ENCODE measurements around the gene ANKDD1B.

DNA sequence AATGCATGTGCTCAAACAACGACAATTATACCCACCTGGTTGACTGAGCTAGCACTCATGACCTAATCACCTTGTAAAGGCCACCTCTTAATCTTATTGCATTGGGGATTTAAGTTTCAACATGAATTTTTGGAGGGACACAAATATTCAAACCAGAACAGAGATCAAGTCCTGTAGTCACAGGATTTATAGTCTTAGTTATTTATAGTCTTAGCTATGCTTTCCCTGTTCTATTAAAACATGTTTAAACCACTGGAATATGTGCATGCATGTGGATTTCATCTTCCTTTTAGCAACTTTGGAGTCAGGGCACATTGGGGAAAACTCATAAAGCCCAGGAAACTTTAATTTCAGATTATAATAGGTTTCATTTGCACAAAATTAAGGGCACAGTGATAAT lies 26.7 kb downstream of the ANKDD1B start:
- TF ChIP-seq EZH2phosphoT487 (IDR thresholded peaks at IDR 0.05; ENCODE audit: low read length) (no peak), EZH2 (optimal IDR thresholded peaks at IDR 0.05; ENCODE audit: low read depth, low read length) (no peak)
- TF ChIP-seq, protein P1, sequence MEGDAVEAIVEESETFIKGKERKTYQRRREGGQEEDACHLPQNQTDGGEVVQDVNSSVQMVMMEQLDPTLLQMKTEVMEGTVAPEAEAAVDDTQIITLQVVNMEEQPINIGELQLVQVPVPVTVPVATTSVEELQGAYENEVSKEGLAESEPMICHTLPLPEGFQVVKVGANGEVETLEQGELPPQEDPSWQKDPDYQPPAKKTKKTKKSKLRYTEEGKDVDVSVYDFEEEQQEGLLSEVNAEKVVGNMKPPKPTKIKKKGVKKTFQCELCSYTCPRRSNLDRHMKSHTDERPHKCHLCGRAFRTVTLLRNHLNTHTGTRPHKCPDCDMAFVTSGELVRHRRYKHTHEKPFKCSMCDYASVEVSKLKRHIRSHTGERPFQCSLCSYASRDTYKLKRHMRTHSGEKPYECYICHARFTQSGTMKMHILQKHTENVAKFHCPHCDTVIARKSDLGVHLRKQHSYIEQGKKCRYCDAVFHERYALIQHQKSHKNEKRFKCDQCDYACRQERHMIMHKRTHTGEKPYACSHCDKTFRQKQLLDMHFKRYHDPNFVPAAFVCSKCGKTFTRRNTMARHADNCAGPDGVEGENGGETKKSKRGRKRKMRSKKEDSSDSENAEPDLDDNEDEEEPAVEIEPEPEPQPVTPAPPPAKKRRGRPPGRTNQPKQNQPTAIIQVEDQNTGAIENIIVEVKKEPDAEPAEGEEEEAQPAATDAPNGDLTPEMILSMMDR (IDR thresholded peaks at IDR 0.05; ENCODE audit: low read length): no peak

All from MM.1S (cell line).